HG02588 (cell line): ENCODE data around the gene RBM23.
"Not testable (repeated sequence)": the region's sequence is repeated elsewhere in the genome, so short reads cannot be mapped to it uniquely, and the experiment has no call there.

Experiments
- ATAC-seq: cut with Tn5 transposase; IDR thresholded peaks from one replicate; pipeline ENCODE4 v1.9.1; 2021; ENCODE audit warnings: mild to moderate bottlenecking, moderate library complexity; ENCODE audit not compliant: unreplicated experiment

Gene RBM23

DNA sequence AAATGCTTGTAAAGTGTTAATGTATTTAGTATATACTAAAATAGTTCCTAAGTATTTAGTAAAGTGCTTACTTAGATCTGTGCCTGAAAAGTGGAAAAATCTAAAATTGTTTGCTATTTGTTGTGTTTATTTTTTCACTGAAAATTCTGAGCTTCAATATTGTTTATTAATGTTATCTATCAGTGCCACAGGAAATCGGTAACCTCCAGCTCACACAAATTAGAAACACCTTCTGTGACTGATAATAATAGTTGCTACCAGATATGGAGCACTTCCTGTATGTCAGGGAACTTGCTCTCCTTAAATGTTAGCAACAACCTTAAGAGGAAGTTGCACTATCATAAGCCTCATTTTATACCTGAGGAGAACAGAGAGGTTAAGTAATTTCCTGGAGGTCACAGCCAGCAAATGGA, 48.1 kb downstream of the RBM23 start:
- peak; percentile 30 for ATAC-seq

DNA sequence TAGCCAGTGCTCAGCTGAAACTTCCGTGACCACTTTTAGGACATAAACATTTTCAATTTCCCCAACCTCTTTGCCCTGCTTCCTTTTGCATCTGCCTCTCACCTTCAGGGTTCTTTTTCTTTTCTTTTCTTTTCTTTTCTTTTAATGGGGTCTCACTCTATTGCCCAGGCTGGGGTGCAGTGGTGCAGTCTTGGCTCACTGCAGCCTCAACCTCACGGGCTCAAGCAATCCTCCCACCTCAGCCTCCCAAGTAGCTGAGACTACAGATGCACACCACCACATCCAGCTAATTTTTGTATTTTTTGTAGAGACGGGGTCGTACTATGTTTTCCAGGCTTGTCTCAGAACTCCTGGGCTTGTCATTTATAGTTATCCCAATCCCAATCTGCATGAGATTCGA, 52.1 kb downstream of the RBM23 start:
- ATAC-seq = no peak

DNA sequence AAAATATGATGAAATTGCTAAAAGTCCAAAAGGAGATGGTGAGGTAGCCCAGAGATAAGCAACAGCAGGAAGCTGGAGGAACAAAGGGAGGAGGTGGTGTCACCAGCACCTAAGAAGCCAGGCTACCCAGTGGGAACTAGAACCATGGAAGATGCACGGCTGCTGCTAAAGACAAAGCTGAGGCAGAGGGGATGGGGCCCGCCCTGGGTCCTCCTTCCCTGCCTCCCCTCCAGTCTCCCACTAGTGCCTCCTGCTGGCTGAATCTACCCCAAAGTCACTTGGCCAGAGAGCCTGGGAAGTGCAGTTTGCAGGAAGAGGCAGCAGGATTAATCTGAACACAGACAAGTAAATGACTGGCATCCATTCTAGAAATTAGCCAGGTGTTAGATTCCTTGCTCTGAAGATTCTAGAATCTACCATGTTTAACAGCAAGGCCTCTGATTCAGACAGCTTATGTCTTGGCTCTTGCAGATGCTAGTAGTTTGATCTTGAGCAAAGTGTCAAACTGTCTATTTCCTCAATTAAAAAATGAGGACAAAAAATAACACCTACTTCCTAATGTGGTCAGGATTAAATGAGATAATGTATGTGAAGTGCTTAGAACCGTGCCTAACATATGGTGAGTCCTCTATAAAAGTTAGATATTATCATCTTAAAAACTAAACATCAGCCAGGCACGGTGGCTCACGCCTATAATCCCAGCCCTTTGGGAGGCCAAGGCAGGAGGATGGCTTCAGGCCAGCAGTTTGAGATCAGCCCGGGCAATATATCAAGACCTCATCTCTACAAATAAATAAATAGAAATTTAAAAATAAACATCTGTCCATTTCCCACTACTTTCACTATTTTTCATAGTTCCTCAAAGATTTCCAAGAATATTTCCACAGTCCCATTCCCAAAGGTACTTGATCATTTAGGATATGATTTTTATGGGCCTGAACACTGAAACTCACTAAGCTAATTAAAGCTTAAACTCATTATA, 53.2 kb downstream of the RBM23 start:
- no peak for ATAC-seq

DNA sequence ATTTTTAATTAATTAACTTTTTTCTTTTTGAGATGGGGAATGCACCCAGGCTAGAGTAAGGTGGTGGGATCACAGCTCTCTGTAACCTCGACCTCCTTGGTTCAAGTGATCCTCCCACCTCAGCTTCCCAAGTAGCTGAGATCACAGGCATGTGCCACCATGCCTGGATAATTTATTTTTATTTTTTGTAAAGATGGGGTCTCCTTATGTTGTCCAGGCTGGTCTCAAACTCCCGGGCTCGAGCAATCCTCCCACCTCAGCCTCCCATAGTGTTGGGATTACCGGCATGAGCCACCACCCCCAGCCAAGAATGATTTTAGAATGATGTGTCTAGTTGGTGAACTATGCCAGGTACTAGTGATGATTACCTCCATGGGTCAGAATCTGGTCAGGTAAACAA, 54.0 kb downstream of the RBM23 start:
- ATAC-seq = no peak

DNA sequence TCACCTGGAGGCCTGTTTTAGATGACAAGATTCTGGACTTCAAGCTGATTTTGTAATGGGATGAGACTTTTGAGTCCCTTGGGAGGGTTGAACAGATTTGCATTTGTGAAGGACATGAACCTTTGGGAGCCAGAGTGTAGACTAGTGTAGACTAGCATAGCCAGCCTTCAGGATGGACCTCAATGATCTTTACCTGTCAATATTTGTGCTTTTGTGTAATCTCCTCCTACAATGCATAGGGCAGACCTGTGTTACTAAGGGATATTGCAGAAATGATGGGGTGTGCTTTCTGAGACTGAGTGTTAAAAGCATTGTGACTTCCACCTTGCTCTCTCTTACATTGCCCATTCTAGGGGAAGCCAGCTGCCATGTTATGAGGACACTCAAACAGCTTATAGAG, 57.3 kb downstream of the RBM23 start:
- no peak for ATAC-seq

DNA sequence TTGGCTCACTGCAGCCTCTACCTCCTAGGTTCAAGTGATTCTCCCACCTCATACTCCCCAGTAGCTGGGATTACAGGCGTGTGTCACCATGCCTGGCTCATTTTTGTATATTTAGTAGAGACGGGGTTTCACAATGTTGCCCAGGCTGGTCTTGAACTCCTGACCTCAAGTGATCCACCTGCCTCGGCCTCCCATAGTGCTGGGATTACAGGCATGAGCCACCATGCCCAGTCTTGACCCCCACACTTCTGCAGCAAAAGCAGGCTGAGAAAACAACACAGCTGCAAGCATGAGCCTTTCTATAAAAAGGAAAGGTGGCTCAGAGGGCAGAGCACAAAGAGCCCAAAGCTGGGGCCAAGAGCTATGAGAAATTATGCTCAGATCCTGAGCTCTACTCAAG, 58.6 kb downstream of the RBM23 start:
- ATAC-seq = not testable (repeated sequence)

DNA sequence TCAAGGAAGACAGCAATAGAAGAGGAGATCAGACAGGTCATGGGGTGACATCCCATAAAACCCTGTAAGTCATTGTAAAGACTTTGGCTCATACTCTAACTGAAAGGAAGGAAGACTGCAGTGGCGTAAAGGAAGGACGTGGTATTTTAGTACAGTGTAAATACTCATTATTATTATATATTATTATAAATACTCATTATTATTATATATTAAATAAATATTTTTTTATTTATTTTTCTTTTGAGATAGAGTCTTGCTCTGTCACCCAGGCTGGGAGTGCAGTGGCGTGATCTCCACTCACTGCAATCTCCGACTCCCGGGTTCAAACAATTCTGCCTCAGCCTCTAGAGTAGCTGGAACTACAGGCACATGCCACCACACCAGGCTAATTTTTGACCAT, 62.5 kb downstream of the RBM23 start:
- no peak for ATAC-seq

DNA sequence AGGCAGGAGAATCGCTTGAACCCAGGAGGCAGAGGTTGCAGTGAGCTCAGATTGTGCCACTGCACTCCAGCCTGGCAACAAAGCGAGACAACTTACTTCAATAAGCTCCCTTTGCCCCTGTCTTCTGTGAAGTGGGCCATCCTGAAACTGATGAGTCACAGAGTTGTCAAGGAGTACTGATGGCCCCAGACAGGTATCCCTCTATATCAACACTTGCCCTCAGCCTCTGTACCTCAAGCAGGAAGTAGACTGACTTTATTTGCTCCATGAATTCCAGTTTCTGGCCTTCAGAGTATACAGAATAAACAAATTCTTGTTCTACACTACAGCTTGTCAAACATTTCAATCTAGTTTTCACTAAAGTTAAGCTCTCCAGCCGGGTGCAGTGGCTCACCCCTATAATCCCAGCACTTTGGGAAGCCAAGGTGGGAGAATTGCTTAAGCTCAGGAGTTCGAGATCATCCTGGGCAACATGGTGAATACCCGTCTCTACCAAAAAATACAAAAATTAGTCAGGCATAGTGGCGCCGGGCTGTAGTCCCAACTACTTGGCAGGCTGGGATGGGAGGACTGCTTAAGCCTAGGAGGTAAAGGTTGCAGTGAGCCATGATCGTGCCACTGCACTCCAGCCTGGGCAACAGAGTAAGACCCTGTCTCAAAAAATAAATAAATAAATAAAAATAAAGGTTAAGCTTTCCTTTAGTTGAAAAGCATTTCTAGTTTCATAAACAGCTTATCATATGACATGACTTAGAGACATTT, 63.8 kb downstream of the RBM23 start:
- no peak for ATAC-seq

DNA sequence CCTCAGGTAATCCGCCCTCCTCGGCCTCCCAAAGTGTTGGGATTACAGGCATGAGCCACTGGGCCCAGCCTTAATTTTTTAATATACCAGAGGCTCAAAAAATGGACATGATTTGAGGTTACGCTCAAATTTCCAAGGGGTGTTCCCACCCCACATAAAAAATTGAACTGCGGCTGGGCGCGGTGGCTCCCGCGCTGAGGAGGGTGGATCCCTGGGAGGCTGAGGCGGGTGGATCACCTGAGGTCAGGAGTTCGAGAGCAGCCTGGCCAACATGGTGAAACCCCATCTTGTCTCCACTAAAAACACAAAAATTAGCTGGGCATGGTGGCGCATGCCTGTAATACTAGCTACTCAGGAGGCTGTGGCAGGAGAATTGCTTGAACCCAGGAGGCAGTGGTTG, 64.7 kb downstream of the RBM23 start:
- ATAC-seq = not testable (repeated sequence)

DNA sequence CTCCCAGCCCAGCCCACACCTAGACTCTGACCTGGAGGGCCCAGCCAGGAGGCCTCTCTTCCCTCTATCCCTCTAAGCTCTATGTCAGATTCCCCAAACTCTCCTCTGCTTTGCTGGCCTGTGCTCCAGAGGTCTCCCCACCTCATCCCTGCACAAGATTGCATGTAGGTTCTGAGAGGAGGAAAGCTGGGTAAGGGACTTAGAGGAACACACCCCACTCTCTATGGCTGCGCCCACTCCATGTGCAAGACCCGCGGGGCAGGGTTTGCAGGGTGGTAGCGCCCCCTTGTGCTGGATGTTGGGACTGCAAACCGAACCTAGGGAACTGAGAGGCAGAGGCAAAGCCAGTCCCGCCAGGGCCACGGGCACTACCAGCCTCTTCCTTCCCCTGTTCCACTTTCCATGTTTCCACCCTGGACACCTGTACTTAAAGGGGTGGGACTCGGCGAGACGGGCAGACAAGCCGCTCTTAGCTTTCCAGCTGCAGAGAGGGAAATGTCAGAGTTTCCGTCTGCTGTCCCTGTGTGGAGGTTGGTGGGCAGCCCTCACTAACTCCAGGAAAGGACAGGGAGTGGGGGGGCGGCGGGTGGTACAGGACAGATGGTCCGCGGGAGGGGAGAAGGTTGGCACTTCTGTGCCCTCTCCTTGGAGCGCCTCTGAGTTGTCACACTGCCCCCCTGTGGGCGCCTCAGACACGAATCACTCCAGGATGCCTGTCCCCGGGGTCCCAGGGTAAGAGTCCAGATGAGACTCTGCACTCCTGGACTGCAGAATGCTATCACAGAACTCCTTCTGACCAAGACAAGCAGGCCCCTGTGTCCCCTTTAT, 65.8 kb downstream of the RBM23 start:
- ATAC-seq = peak; percentile 67

DNA sequence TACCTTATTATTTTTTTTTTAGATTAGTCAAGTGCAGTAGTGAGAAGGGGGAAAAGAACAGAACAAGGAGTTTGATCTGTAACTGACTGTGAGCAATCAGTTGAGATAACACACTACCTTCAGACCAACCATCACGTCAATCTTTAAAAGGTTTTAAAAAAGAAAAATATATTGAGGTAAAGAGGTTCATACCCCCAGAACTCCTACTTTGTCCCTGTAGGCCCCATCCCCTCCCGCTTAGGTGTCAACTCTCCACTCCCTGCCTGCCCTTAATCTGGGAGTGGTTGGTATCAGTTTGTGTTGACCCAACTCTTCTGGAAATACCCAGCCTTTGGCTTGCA, 66.4 kb downstream of the RBM23 start:
- ATAC-seq = no peak

DNA sequence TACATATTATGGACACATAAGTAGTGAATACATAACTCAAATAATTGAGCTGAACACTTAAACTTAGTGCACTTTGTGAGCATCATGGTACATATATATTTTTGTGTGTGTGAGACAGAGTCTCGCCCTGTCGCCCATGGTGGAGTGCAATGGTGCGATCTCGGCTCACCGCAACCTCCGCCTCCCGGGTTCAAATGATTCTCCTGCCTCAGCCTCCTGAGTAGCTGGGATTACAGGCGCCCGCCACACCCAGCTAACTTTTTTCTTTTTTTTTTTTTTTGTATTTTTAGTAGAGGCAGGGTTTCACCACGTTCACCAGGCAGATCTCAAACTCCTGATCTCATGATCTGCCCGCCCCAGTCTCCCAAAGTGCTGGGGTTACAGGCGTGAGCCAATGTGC, 66.8 kb downstream of the RBM23 start:
- ATAC-seq = not testable (repeated sequence)

DNA sequence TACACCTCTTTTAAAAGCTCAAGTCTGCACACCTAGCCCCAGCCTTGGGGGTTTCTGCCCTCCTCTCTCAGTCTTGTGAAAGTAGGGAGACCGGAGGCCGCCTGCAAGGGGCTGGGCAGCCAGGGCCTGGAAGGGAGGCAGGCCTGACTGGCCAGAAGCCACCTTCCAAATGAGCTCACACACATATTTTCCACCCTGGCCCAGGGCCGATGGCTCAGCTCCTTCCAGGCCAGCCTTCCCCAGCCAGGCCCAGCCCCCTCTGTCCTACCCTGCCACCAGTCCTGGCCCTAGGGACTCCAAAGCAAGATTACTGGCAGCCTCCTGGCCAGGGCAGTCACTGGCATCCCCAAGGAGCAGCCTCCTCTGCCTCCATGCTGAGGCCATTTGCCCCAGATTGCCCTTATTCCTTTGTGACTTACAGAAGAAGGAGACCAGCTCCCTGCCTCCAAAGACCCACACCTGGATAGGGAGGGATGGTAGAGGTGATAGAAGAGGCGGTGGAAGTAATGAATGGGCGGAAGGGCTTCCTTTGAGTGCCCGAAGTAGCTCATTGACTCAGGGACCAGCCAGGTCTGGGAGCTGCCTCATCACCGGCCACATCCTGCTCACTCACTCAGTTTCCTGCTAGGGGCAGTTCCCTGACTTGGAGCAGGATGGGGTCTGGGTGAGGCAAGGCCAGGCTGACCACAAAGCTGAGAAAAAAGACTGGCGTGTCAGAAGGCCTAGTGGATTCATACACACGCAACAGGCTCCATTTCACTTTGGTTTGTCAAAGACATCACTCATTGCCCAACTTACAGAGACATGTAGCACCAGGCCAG, 67.8 kb downstream of the RBM23 start:
- no peak for ATAC-seq

DNA sequence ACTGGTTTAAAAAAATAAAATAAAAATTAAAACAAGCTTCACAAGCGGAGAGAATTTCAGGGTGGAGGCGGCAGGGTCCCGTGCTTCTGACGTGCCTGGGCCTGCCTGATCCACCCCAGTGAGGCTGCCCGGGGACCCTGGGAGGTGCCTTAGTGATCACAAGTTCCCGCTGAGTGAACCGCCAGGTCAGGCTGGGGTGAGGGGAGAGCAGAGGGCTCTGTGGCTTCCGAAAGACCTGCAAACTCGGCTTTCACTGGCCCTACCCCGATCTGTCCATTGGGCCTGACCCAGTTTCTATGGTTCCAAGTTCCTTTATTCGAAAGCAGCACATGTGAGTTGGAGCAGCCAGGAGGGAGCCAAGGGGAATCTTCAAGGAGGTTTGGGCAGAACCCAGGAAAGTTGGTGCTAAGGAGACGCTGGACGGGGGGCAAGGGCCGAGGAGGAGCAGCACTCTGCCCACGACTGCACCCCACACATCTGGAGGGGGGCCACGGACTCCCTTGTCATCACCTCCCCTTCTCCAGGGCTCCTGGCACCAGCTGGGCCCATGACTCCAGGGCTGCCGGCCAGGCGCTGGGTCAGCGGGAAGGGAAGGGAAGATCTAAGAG, 69.6 kb downstream of the RBM23 start:
- ATAC-seq = no peak

DNA sequence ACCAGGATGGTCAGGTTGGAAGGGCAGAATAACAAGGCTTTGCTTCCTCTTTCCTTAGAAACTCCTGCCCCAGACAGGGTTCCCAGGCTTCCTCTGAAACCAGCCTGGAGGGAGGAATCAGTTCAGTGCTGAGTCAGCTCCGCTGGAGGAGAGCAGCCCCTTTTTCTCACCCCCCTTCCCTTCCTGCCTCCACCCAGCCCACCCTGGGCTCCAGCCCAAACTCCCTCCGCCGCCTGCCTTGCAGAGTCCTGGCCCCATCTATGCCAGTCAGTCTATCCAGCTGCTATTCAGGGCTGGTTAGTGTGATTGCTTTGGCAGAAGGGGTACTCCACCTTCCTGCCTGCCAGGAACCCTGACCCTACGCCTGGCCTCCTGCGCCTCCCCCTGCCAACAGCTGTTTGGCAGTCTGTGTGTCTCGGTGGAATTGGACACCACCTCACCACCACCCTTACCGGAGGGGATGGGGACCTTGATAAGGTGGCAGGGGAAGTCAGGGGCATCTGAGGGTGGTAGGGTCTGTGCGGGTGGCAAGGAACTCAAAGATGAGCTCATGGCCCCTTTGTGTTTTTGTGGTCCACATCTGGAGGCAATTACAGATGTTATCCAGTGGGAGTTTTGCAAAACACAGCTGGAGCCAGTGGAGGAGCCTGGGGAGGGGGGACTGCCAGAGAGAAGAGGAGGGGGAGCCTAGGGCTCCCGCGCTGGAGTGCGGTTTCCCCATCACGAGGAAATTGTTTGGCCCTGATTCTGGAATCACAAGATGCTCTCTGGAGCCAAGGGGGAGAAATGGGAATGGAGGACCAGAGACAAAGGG, 70.4 kb downstream of the RBM23 start:
- no peak for ATAC-seq

DNA sequence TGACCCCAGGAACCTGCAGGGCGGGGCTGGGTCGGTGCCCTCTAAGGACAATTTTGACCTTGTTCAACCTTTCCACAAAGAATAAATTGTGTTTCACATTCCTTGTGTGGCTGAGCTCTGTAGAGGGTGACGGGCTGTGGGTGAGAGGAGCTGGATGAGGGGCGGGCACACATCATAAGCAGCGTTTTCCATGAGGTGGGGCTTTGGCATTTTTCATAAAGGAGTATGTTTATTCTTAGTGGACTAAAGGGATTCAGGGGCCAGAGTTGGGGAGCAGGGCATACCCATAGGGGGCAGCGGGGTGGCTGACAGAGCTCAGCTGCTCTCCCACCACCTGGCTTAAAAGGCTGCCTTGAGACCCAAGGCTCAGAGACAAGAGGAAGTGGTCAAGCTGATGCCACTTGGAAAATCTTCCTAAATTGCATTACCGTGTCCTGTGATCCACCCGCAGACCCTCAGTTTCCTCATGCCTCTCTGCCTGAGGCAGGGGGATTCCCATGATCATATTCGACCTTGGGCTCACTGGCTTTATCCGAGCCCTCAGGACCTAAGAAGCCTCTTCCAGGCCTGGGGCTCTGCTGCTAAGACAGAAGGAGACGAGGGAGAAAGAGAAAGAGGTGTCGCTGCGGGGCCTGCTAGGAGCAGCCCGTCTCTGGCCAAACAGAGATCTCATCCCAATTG, 71.1 kb downstream of the RBM23 start:
- ATAC-seq = no peak

DNA sequence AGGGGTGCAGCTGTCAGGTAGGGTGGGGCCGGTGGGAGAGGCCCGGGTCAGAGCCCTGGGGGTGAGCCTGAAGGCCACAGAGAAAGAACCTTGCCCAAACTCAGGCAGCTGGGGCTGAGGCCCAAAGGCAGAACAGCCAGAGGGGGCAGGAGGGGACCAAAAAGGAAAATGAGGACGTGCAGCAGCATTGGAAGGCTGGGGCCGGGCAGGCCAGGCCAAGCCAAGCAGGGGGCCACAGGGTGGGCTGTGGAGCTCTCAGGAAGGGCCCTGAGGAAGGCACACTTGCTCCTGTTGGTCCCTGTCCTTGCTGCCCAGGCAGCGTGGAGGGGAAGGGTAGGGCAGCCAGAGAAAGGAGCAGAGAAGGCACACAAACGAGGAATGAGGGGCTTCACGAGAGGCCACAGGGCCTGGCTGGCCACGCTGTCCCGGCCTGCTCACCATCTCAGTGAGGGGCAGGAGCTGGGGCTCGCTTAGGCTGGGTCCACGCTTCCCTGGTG, 72.1 kb downstream of the RBM23 start:
- ATAC-seq = no peak
